Karpas-422 (cell line): ENCODE data around the gene DLL3. TPM values are rescaled to one million over a fixed set of nuclear protein-coding genes. Genes with fewer than 3 reads are reported as not detected.
"Not testable (repeated sequence)": the region's sequence is repeated elsewhere in the genome, so short reads cannot be mapped to it uniquely, and the experiment has no call there.

Source experiments
- DNase-seq: peaks from one replicate; pipeline ENCODE4 v3.0.0-alpha.2; 2015
- H2AFZ ChIP-seq: fragments of 200-600 bp; sonication (generic); 2 replicates; pipeline ENCODE4 v1.6.1; 2014; ENCODE audit warnings: antibody characterized with exemption, low read length, mixed read lengths
- H3K27ac ChIP-seq: fragments of 200-600 bp; sonication (generic); 2 replicates; pipeline ENCODE4 v1.5.1; 2014; ENCODE audit warnings: mild to moderate bottlenecking, low read length, moderate library complexity
- H3K27me3 ChIP-seq: fragments of 200-600 bp; sonication (generic); 2 replicates; pipeline ENCODE4 v1.6.1; 2014; ENCODE audit warnings: low read length, mixed read lengths
- H3K36me3 ChIP-seq: fragments of 200-600 bp; sonication (generic); 2 replicates; pipeline ENCODE4 v1.6.1; 2014; ENCODE audit warnings: low read length, mixed read lengths; ENCODE audit not compliant: insufficient read depth
- H3K4me1 ChIP-seq: fragments of 200-600 bp; sonication (generic); 2 replicates; pipeline ENCODE4 v1.6.1; 2014; ENCODE audit warnings: mild to moderate bottlenecking, low read length, mixed read lengths
- H3K4me2 ChIP-seq: fragments of 200-600 bp; sonication (generic); 2 replicates; pipeline ENCODE4 v1.6.1; 2014; ENCODE audit warnings: low read length, low read depth, mild to moderate bottlenecking; ENCODE audit not compliant: poor library complexity, severe bottlenecking
- H3K4me3 ChIP-seq: fragments of 200-600 bp; sonication (generic); 2 replicates; pipeline ENCODE4 v1.5.1; 2014; ENCODE audit warnings: mild to moderate bottlenecking, antibody characterized with exemption, low read length, mixed read lengths
- H3K79me2 ChIP-seq: fragments of 200-600 bp; sonication (generic); 2 replicates; pipeline ENCODE4 v1.6.1; 2014; ENCODE audit warnings: mild to moderate bottlenecking, low read length, mixed read lengths
- H3K9ac ChIP-seq: fragments of 200-600 bp; sonication (generic); 2 replicates; pipeline ENCODE4 v1.6.0; 2014; ENCODE audit warnings: low read length
- H3K9me2 ChIP-seq: fragments of 200-600 bp; sonication (generic), shearing (Covaris generic); replicated peaks from 2 replicates; pipeline ENCODE4 v1.6.0; 2014; ENCODE audit warnings: mild to moderate bottlenecking, low read length, moderate library complexity; ENCODE audit not compliant: insufficient read depth
- H3K9me3 ChIP-seq: fragments of 300-700, 200-600 bp; sonication (generic); 2 replicates; pipeline ENCODE4 v1.6.1; 2014; ENCODE audit warnings: low read length, mixed read lengths
- H4K20me1 ChIP-seq: fragments of 200-600 bp; sonication (generic); 2 replicates; pipeline ENCODE4 v1.6.1; 2014; ENCODE audit warnings: mild to moderate bottlenecking, antibody characterized with exemption, low read length, low read depth; ENCODE audit not compliant: insufficient read depth
- total RNA-seq: library from RNA; depleted of rRNA; stranded (reverse); fragments of >200 nt; shearing (Covaris generic); gene quantifications from 2 replicates; pipeline ENCODE4 v1.2.3, GENCODE V29; 2014; ENCODE audit warnings: low replicate concordance

Gene DLL3
- total RNA-seq, 1 experiment from 2014 or later = 2.6 TPM

DNA sequence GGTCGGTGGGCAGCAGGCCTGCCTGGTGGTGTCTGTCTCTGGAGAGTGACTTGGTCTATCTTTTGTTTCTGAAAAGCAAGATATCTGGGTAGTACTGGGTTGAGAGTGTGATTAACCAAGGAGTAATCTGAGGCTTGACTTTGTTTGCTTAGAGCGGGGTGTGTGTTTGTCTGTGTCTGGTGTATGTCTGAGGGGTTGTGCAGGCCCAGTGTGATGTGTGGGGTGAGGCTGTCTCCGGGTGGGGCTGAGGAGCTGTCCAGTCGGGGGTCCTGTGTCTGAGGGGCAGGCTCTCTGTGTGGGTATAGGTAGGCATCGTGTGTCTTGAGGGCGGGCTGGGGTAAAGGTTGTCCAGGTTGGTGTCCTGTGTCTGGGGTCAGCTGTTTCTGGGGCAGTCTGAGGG, 29.2 kb upstream of the DLL3 start:
- Histone ChIP-seq H3K27me3 (no peaks in the 10 kb centered on the region), H3K4me1 (no peaks in the 10 kb centered on the region), H3K4me2 (no peak overlapping the region), H2AFZ (no peak overlapping the region), H4K20me1 (0 out of 2 replicates have a peak, but pooled peaks cover 6% of the 10 kb centered on the region), H3K79me2 (no peaks in the 10 kb centered on the region; the same call in 1 of the 2 replicates), H3K36me3 (peaks cover 20% of the 10 kb centered on the region), H3K4me3 (no peak overlapping the region), H3K9me2 (no peaks in the 10 kb centered on the region), H3K9ac (no peak overlapping the region), H3K9me3 (no peaks in the 10 kb centered on the region), H3K27ac (no peak overlapping the region)
- no peak for DNase-seq

DNA sequence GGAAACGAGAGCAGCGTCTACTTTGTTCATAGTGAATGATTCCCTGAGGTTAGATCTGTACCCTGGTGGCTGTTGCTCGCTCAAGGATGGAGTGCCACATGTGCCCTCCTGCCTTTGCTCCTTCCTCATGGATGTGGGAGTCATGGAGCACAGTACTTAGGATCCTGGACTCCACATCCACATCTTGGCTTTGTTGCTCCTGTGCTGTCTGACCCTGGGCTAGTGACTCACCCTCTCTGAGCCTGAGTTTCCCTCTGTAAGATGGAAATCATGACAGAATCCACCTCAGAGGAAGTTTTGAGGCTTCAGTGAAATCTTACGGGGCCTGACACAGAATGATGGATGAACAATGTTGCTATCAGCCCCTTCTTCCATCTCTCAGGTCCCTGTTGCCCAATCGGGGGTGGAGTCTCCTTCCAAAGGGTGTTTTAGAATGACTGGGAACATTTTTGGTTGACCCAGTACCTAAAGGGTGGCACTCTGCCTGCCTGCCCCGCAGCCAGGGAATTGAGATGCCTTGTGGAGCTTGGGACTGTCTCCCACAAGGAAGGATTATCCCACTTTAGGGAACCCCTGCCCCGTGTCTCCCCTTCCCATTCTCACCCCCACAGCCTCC, 27.9 kb upstream of the DLL3 start:
- Histone ChIP-seq H3K4me3 (no peak overlapping the region), H3K79me2 (no peaks in the 10 kb centered on the region; the same call in 1 of the 2 replicates), H3K36me3 (peaks cover 26% of the 10 kb centered on the region), H3K9me2 (no peaks in the 10 kb centered on the region), H3K4me1 (no peaks in the 10 kb centered on the region), H3K4me2 (no peak overlapping the region), H3K27ac (no peak overlapping the region), H3K9me3 (no peaks in the 10 kb centered on the region), H3K27me3 (no peaks in the 10 kb centered on the region), H2AFZ (no peak overlapping the region), H3K9ac (no peak overlapping the region), H4K20me1 (0 out of 2 replicates have a peak, but pooled peaks cover 2% of the 10 kb centered on the region)
- DNase-seq = no peak

DNA sequence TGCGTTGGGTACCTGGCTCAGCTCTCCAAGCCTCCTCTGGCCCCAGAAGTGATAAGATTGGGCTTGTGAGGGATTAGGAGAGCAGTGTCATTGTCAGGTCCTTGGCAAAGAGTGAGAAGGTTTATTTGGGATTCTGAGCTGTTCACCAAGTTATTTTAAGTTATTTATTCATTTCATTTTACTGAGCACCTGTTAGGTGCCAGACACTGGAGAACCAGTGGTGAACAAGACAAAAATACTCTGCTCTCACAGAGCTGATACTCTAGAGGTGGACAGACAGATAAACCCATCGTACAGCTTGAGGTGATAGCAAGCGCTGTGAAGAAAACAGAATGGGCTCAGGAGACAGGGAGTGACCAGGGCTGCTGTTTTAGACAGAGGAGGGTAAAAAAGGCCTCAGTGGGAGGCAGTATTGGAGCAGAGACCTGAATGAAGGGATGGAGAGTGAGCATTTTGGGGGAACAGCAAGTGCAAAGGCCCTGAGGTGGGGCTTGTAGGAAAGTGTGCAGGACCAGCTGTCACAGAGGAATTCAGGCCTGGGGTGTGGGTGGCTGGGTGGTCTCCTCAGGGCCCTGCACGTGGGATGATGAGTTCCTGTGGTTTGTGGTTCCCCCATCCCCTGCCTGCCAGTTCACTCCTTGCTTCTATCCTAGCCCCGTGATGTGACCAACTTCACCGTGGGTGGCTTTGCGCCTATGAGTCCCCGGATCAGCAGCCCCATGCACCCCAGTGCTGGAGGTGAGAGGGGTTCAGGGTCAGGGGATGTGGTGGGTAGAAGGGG, 26.8 kb upstream of the DLL3 start:
- no peaks in the 10 kb centered on the region for H3K4me1 ChIP-seq
- DNase-seq = no peak

DNA sequence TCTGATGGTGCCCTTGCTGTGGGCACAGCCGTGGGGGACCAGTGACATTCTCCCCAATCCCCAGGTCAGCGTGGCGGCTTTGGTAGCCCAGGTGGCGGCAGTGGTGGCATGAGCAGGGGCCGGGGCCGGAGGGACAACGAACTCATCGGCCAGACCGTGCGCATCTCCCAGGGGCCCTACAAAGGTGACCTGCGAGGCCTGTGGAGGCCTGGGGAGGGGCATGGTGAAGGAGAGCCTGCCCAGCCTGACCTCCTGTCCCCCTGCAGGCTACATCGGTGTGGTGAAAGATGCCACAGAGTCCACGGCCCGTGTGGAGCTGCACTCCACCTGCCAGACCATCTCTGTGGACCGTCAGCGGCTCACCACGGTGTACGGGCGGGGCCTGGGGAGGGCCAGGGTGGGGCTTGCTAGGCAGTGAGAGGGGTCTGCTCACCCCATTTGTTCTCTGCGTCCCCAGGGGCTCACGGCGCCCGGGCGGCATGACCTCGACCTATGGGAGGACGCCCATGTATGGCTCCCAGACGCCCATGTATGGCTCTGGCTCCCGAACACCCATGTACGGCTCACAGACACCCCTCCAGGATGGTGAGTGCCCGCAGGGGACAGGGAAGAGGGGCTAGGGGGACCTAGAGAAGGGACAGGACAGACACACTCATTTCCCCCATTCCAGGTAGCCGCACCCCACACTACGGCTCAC, 25.9 kb upstream of the DLL3 start:
- Histone ChIP-seq H3K4me2 (no peak overlapping the region), H3K9me3 (no peaks in the 10 kb centered on the region), H3K27ac (no peak overlapping the region), H3K27me3 (no peaks in the 10 kb centered on the region), H3K4me3 (no peak overlapping the region), H3K79me2 (no peaks in the 10 kb centered on the region), H3K4me1 (no peaks in the 10 kb centered on the region), H4K20me1 (0 out of 2 replicates have a peak, but pooled peaks cover 2% of the 10 kb centered on the region), H3K36me3 (peaks cover 34% of the 10 kb centered on the region), H3K9me2 (no peaks in the 10 kb centered on the region), H2AFZ (no peak overlapping the region), H3K9ac (no peak overlapping the region)
- DNase-seq = no peak

More for the DNA sequence above, 26.8 kb upstream of the DLL3 start:
- H3K4me3 ChIP-seq = no peak overlapping the region
- H3K4me2 ChIP-seq = no peak overlapping the region
- no peak overlapping the region for H2AFZ ChIP-seq
- no peak overlapping the region for H3K27ac ChIP-seq
- no peaks in the 10 kb centered on the region for H3K79me2 ChIP-seq
- no peaks in the 10 kb centered on the region for H3K9me3 ChIP-seq
- H3K36me3 ChIP-seq = peaks cover 34% of the 10 kb centered on the region
- no peak overlapping the region for H3K9ac ChIP-seq
- no peaks in the 10 kb centered on the region for H3K9me2 ChIP-seq
- no peaks in the 10 kb centered on the region for H3K27me3 ChIP-seq
- 0 out of 2 replicates have a peak, but pooled peaks cover 2% of the 10 kb centered on the region for H4K20me1 ChIP-seq

DNA sequence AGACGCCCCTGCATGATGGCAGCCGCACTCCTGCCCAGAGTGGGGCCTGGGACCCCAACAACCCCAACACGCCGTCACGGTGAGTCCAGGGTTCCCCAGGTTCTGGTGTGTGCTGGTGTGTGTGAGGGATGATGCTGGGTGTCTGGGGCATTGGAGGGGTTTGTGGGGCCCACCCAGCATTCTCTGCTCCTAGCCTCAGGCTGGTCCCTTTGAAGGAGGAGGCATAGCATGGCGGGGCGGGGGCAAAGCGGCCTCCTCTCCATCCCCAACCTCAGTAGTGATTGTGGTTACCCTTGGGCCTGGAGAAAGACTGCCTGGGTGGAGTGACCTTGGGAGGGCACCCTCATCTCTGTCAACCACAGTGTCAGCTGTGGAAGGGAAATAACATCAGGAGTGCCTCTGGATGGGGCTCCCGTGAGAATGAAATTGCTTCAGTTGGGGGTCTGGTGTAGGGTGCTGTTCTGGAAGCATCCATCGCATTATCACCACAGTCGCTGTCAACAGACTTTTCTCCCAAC, 25.2 kb upstream of the DLL3 start:
- H3K4me3 ChIP-seq = no peak overlapping the region
- no peaks in the 10 kb centered on the region for H3K27me3 ChIP-seq
- no peak overlapping the region for H3K4me2 ChIP-seq
- H3K27ac ChIP-seq = no peak overlapping the region
- 0 out of 2 replicates have a peak, but pooled peaks cover 2% of the 10 kb centered on the region for H4K20me1 ChIP-seq
- H3K36me3 ChIP-seq = peaks cover 34% of the 10 kb centered on the region
- no peaks in the 10 kb centered on the region for H3K4me1 ChIP-seq
- no peaks in the 10 kb centered on the region for H3K9me3 ChIP-seq
- H2AFZ ChIP-seq = no peak overlapping the region
- no peaks in the 10 kb centered on the region for H3K9me2 ChIP-seq
- H3K9ac ChIP-seq = no peak overlapping the region
- DNase-seq = no peak
- no peaks in the 10 kb centered on the region for H3K79me2 ChIP-seq

DNA sequence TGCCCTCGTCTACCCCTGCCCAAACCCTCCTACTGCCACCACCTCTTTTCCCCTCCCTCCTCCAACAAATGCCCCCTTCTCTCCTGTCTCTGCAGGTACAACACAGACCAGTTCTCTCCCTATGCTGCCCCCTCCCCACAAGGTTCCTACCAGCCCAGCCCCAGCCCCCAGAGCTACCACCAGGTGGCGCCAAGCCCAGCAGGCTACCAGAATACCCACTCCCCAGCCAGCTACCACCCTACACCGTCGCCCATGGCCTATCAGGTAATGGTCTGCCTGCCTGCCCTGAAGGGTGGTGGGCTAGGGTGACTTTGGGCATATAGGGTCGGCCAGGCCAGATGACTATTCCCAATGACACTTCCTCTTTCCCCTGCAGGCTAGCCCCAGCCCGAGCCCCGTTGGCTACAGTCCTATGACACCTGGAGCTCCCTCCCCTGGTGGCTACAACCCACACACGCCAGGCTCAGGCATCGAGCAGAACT, 24.6 kb upstream of the DLL3 start:
- Histone ChIP-seq H3K9me3 (no peaks in the 10 kb centered on the region), H3K27me3 (no peaks in the 10 kb centered on the region), H3K4me2 (no peak overlapping the region), H2AFZ (no peak overlapping the region), H3K27ac (no peak overlapping the region), H3K79me2 (no peaks in the 10 kb centered on the region), H3K4me1 (no peaks in the 10 kb centered on the region), H3K9me2 (no peaks in the 10 kb centered on the region), H3K9ac (no peak overlapping the region), H3K4me3 (no peak overlapping the region), H4K20me1 (no peaks in the 10 kb centered on the region), H3K36me3 (peaks cover 29% of the 10 kb centered on the region)
- DNase-seq = peak; percentile 83

DNA sequence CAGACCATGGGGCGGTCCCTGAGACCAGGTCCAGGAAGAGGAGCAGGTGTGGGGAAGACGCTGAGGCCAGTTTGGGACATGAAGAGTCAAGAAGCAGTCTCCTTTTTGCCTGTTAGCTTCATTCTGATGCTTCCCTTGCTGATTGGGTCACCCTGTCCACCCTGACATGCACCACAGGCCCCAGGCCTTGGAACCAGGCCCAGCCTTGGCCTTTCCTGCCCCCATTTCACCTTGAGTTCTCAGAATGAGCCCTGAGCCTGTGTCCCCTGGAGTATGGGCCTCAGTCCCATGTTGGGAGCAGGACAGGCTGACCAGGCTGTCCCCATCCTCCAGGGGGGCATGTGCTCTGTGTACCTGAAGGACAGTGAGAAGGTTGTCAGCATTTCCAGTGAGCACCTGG, 23.0 kb upstream of the DLL3 start:
- Histone ChIP-seq H3K27me3 (no peaks in the 10 kb centered on the region), H3K9me2 (no peaks in the 10 kb centered on the region), H3K4me3 (no peak overlapping the region), H2AFZ (no peak overlapping the region), H3K9ac (no peak overlapping the region), H3K9me3 (no peaks in the 10 kb centered on the region), H3K4me1 (peaks cover 12% of the 10 kb centered on the region), H3K79me2 (peaks cover under 1% of the 10 kb centered on the region), H3K4me2 (no peak overlapping the region), H4K20me1 (no peaks in the 10 kb centered on the region), H3K36me3 (peaks cover 24% of the 10 kb centered on the region), H3K27ac (no peak overlapping the region)
- no peak for DNase-seq

DNA sequence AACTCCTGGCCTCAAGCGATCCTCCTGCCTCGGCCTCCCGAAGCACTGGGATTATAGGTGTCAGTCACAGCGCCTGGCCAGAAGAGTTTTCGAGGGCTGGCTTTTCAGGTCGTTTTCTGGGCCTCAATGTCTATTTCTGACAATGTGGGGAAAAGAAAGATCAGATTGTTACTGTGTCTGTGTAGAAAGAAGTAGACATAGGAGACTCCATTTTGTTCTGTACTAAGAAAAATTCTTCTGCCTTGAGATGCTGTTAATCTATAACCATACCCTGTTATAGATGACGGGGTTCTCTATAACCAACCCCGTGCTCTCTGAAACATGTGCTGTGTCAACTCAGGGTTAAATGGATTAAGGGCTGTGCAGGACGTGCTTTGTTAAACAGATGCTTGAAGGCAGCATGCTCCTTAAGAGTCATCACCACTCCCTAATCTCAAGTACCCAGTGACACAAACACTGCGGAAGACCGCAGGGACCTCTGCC, 19.4 kb upstream of the DLL3 start:
- not testable (repeated sequence) for H3K9ac ChIP-seq, H2AFZ ChIP-seq, H3K27me3 ChIP-seq, H4K20me1 ChIP-seq, H3K4me2 ChIP-seq, H3K4me3 ChIP-seq, H3K9me2 ChIP-seq, DNase-seq, H3K9me3 ChIP-seq
- Histone ChIP-seq H3K4me1 (peaks cover 20% of the 10 kb centered on the region), H3K36me3 (peaks cover 31% of the 10 kb centered on the region), H3K27ac (peak overlapping the region; percentile 77), H3K79me2 (peaks cover 27% of the 10 kb centered on the region)
